GM12878 (cell line): ENCODE results near the gene CAMK1. TPM values are rescaled to one million over a fixed set of nuclear protein-coding genes. Genes with fewer than 3 reads are reported as not detected.

Source experiments
- ATAC-seq: fragments of 200-7000 bp; cut with Tn5 transposase; 3 replicates; pipeline ENCODE4 v1.9.1; 2020; ENCODE audit warnings: mild to moderate bottlenecking, moderate library complexity
- BruUV-seq: library from RNA; stranded (reverse); fragments of 400-500 nt; replicated peaks from 2 replicates; lab custom pipeline; 2021; lab: Mats Ljungman, UMichigan
- CTCF ChIA-PET: fragments of 300-600 bp; sonication (Branson Sonifier 250); formaldehyde crosslinking; extraction: SDS; loops from one replicate; lab custom pipeline; 2021; ENCODE audit warnings: inconsistent platforms; lab: Yijun Ruan, JAX
- POLR2A ChIA-PET: fragments of 350-600 bp; formaldehyde crosslinking; extraction: SDS; loops from one replicate; lab custom pipeline; 2021; ENCODE audit warnings: inconsistent platforms; lab: Charles Lee
- RAD21 ChIA-PET: fragments of 300-600 bp; sonication (Branson Sonifier 250); formaldehyde crosslinking; loops from one replicate; lab custom pipeline; 2023; ENCODE audit warnings: antibody characterized with exemption; ENCODE audit not compliant: unreplicated experiment; lab: Charles Lee
- SMC1A ChIA-PET: fragments of 300-600 bp; sonication (Branson Sonifier 250); formaldehyde crosslinking; loops from one replicate; lab custom pipeline; 2023; ENCODE audit not compliant: unreplicated experiment, uncharacterized antibody; lab: Charles Lee
- DNase-seq: peaks from one replicate; pipeline ENCODE4 v3.0.0-alpha.2; 2011; ENCODE audit warnings: low read depth, low spot score
- FAIRE-seq: peaks from 3 replicates; lab custom pipeline; 2011; peaks lifted over from hg19 to GRCh38; lab: Jason Lieb, UNC
- H2AFZ ChIP-seq: 2 replicates; pipeline ENCODE4 v1.6.0; 2011; ENCODE audit warnings: low read depth, low read length, control low read depth; ENCODE audit not compliant: control insufficient read depth
- H3K27ac ChIP-seq: 2 replicates; pipeline ENCODE4 v1.5.1; 2011; ENCODE audit warnings: control low read depth; ENCODE audit not compliant: control insufficient read depth, insufficient read depth
- H3K27me3 ChIP-seq, 2 experiments: replicated peaks in 1 of 2; 2 replicates each; pipeline versions ENCODE4 v1.6.0 to v1.6.1; 2011; ENCODE audit warnings: low read length in 1 of 2; ENCODE audit not compliant: control insufficient read depth in 2 of 2, insufficient read depth in 2 of 2
- H3K36me3 ChIP-seq, 2 experiments: 2 replicates each; pipeline ENCODE4 v1.5.1; 2011; ENCODE audit warnings: low read length in 1 of 2; ENCODE audit not compliant: control insufficient read depth in 2 of 2, insufficient read depth in 2 of 2
- H3K4me1 ChIP-seq: 2 replicates; pipeline ENCODE4 v1.6.1; 2011; ENCODE audit warnings: mild to moderate bottlenecking, low read length, moderate library complexity, mixed read lengths; ENCODE audit not compliant: control insufficient read depth, insufficient read depth
- H3K4me2 ChIP-seq: 2 replicates; pipeline ENCODE4 v1.6.0; 2011; ENCODE audit warnings: control low read depth; ENCODE audit not compliant: control insufficient read depth, insufficient read depth
- H3K4me3 ChIP-seq: fragments of 200-600 bp; sonication (generic); 2 replicates; pipeline ENCODE4 v1.5.1; 2016
- H3K79me2 ChIP-seq: 2 replicates; pipeline ENCODE4 v1.6.0; 2011; ENCODE audit warnings: low read length; ENCODE audit not compliant: control insufficient read depth, insufficient read depth
- H3K9ac ChIP-seq: 2 replicates; pipeline ENCODE4 v1.8.0; 2011; ENCODE audit warnings: low read length, control low read depth, mixed read lengths; ENCODE audit not compliant: control insufficient read depth, insufficient read depth
- H3K9me3 ChIP-seq: replicated peaks from 3 replicates; pipeline ENCODE4 v1.5.1; 2011; ENCODE audit warnings: mild to moderate bottlenecking, low read length; ENCODE audit not compliant: control insufficient read depth, insufficient read depth
- H4K20me1 ChIP-seq: 2 replicates; pipeline ENCODE4 v1.6.0; 2011; ENCODE audit not compliant: control insufficient read depth, insufficient read depth
- BCLAF1 ChIP-seq: fragments of 450-650 bp; IDR thresholded peaks from 2 replicates; pipeline ENCODE4 v1.6.1; 2017; ENCODE audit warnings: antibody characterized with exemption, mild to moderate bottlenecking, moderate library complexity
- BRCA1 ChIP-seq: IDR thresholded peaks from 2 replicates; pipeline ENCODE4 v1.6.1; 2011; ENCODE audit warnings: low read depth, low read length, improper control_type of control experiment
- CREM ChIP-seq: IDR thresholded peaks from 2 replicates; pipeline ENCODE4 v1.6.1; 2014; ENCODE audit warnings: antibody characterized with exemption, low read depth
- RAD21 ChIP-seq: IDR thresholded peaks from 2 replicates; pipeline ENCODE4 v1.6.1; 2011; ENCODE audit warnings: mild to moderate bottlenecking, low read depth, low read length, moderate library complexity; ENCODE audit not compliant: insufficient read depth
- SMC3 ChIP-seq: IDR thresholded peaks from 2 replicates; pipeline ENCODE4 v1.6.1; 2011; ENCODE audit warnings: low read length, improper control_type of control experiment, borderline replicate concordance
- WGBS: methylation state at CpG from one replicate; pipeline ENCODE4 v1.1.6; 2016; ENCODE audit warnings: low lambda C conversion rate; ENCODE audit not compliant: insufficient replicate concordance, insufficient coverage; ENCODE audit errors: missing lambda C conversion rate; 5-methylcytosine and 5-hydroxymethylcytosine counted together
- in situ Hi-C: fragments of 300-500 bp; cut with MboI; formaldehyde crosslinking; loops from 9 replicates; pipeline ENCODE4 v1.14.3; 2018; ENCODE audit warnings: mixed read lengths
- intact Hi-C: fragments of 100-400 bp; cut with micrococcal nuclease; formaldehyde crosslinking; loops from one replicate; pipeline ENCODE4 v1.14.2; 2022; ENCODE audit not compliant: unreplicated experiment
- polyA plus RNA-seq, 11 experiments: library from polyadenylated mRNA; depleted of rRNA in 4 of 11; unstranded in 6 of 11; stranded (reverse) in 5 of 11; fragments of >200 nt; fragmentation: Nextera tagmentation in 4 of 11; fragmentation: Illumina TruSeq in 1 of 11; extraction: Ambion mirVana in 4 of 11; extraction: Trizol in 1 of 11; gene quantifications; 1 replicate in 1 of 11; 2 replicates in 10 of 11; pipeline versions ENCODE4 v1.2.1 to v1.2.3, GENCODE V29; 2011 to 2016; ENCODE audit warnings: inconsistent platforms in 2 of 11, missing spikeins in 2 of 11, low read depth in 1 of 11
- total RNA-seq, 4 experiments: library from RNA; depleted of rRNA in 3 of 4; stranded (reverse); fragments of >200 nt in 3 of 4; fragmentation: Illumina TruSeq in 1 of 4; extraction: Trizol in 1 of 4; gene quantifications; 2 replicates each; pipeline versions ENCODE4 v1.2.1 to v1.2.3, GENCODE V29; 2013 to 2021
- TF ChIP-seq, protein P1 (sequence below), 3 experiments: IDR thresholded peaks in 2 of 3; conservative IDR thresholded peaks in 1 of 3; 2 replicates each; pipeline ENCODE4 v1.5.1; 2011; ENCODE audit warnings: low read depth in 3 of 3, low read length in 3 of 3, mild to moderate bottlenecking in 3 of 3, control low read depth in 2 of 3, moderate library complexity in 2 of 3, inconsistent platforms in 1 of 3, mixed read lengths in 1 of 3; ENCODE audit not compliant: control insufficient read depth in 2 of 3, insufficient read depth in 1 of 3; ENCODE audit errors: extremely low read depth in 1 of 3

The CAMK1 gene
- total and polyA plus RNA-seq, 10 of the 15 experiments (the other 5 are each of a cell fraction or from before 2014, with no cell fraction given): 0.24 to 2.1 (median 0.51) TPM; not detected in 2

DNA sequence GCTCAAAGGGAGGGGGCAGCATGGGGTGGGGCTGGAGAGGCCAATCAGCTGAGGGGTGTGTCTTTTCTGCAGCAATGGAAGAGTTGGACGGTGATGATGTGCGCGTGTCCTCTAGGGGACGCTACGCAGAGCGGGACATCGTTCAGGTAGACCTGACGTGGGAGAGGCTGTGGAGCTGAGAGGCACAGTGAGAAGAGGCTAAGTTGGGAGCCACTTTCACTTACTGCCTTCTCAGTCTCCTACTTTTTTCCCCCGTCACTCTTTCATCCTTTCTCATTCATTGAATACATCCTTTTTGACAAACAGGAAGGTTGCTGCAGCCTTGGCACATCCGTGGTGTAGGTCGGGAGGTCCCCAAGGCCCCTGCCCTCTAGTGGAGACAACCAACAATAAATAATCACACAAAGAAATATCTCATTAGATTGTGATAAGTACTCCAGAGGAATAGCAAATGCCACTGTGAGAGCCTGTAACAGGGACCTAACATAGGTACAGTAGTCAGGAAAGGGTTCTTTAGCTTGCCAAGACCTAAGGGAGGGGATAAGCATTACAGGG lies 42.6 kb downstream of the CAMK1 start:
- intact Hi-C loops: loop anchor here (1.0 kb wide), 1 partner anchor 224 kb away; no protein-coding TSS in a partner anchor
- no peak overlapping the region for H3K4me3 ChIP-seq
- POLR2A ChIA-PET: interaction anchor here (0.6 to 1.1 kb wide), 2 partner anchors 13 to 973 kb away, joined by 3 read pairs; no protein-coding TSS in a partner anchor
- peak overlapping the region; percentile 15; the same call in 1 of the 2 replicates for H3K4me2 ChIP-seq
- CTCF ChIA-PET: interaction anchor here (0.6 to 3.5 kb wide), 9 partner anchors 9 to 374 kb away, joined by 3 to 45 read pairs (median 6); no protein-coding TSS in a partner anchor
- WGBS: 2% methylated on average over 11 of the region's 11 CpGs
- DNase-seq: no peak
- in situ Hi-C loops: loop anchor here (5.0 kb wide), 1 partner anchor 225 kb away; no protein-coding TSS in a partner anchor
- SMC1A ChIA-PET: interaction anchor here (0.5 to 1.3 kb wide), 6 partner anchors 9 to 328 kb away, joined by 3 to 4 read pairs (median 3); no protein-coding TSS in a partner anchor
- no peaks in the 10 kb centered on the region for H3K36me3 ChIP-seq
- H3K4me1 ChIP-seq: no peaks in the 10 kb centered on the region
- H3K9me3 ChIP-seq: no peaks in the 10 kb centered on the region
- peak; percentile 46; the same call in 1 of the 2 replicates for TF ChIP-seq RAD21
- TF ChIP-seq, protein P1, sequence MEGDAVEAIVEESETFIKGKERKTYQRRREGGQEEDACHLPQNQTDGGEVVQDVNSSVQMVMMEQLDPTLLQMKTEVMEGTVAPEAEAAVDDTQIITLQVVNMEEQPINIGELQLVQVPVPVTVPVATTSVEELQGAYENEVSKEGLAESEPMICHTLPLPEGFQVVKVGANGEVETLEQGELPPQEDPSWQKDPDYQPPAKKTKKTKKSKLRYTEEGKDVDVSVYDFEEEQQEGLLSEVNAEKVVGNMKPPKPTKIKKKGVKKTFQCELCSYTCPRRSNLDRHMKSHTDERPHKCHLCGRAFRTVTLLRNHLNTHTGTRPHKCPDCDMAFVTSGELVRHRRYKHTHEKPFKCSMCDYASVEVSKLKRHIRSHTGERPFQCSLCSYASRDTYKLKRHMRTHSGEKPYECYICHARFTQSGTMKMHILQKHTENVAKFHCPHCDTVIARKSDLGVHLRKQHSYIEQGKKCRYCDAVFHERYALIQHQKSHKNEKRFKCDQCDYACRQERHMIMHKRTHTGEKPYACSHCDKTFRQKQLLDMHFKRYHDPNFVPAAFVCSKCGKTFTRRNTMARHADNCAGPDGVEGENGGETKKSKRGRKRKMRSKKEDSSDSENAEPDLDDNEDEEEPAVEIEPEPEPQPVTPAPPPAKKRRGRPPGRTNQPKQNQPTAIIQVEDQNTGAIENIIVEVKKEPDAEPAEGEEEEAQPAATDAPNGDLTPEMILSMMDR (IDR thresholded peaks at IDR 0.05 in 2 of 3, conservative IDR thresholded peaks at IDR 0.05 in 1 of 3; ENCODE audit: control insufficient read depth in 2 of 3, extremely low read depth in 1 of 3, insufficient read depth in 1 of 3, low read depth in 3 of 3, low read length in 3 of 3): peak; percentile 44 to 54 (median 46); a peak in 5 of 6 replicates
- TF ChIP-seq BCLAF1: no peak
- TF ChIP-seq CREM: 0 out of 2 replicates have a peak, but pooled peaks have one; percentile 23
- peak; percentile 37; the same call in 1 of the 2 replicates for TF ChIP-seq SMC3
- no peak for TF ChIP-seq BRCA1
- no peaks in the 10 kb centered on the region; a peak in 1 of 4 replicates for H3K27me3 ChIP-seq
- peak; percentile 13 for FAIRE-seq
- BruUV-seq: no TSS peak
- H2AFZ ChIP-seq: no peak overlapping the region; the same call in 1 of the 2 replicates
- no peak overlapping the region for H3K9ac ChIP-seq
- peak; percentile 26 for ATAC-seq
- H4K20me1 ChIP-seq: no peaks in the 10 kb centered on the region
- RAD21 ChIA-PET: interaction anchor here (0.8 to 1.9 kb wide), 2 partner anchors 12 to 374 kb away, joined by 3 to 6 read pairs; no protein-coding TSS in a partner anchor
- H3K79me2 ChIP-seq: peaks cover 5% of the 10 kb centered on the region
- H3K27ac ChIP-seq: no peak overlapping the region
